Neutrophil (primary cell): Measurements from ENCODE around the gene LAMC1.

Source experiments
- H3K27ac ChIP-seq: fragments of 200-600 bp; sonication (generic); 2 replicates; pipeline ENCODE4 v1.5.1; 2016; ENCODE audit warnings: mild to moderate bottlenecking, moderate library complexity
- H3K27me3 ChIP-seq: fragments of 200-600 bp; sonication (generic); 2 replicates; pipeline ENCODE4 v1.6.0; 2016; ENCODE audit warnings: mild to moderate bottlenecking
- H3K36me3 ChIP-seq: fragments of 200-600 bp; sonication (generic); 2 replicates; pipeline ENCODE4 v1.5.1; 2017
- H3K4me1 ChIP-seq, 2 experiments: fragments of 200-600 bp in 1 of 2; sonication (generic) in 1 of 2; 1 replicate in 1 of 2; 2 replicates in 1 of 2; pipeline versions ENCODE4 v1.5.1 to v1.6.1; 2013 to 2016; ENCODE audit warnings: low read depth in 1 of 2, low read length in 1 of 2, mild to moderate bottlenecking in 1 of 2, moderate library complexity in 1 of 2; ENCODE audit not compliant: control insufficient read depth in 1 of 2, insufficient read depth in 1 of 2
- H3K4me3 ChIP-seq, 2 experiments: fragments of 200-600 bp in 1 of 2; sonication (generic) in 1 of 2; 1 replicate in 1 of 2; 2 replicates in 1 of 2; pipeline ENCODE4 v1.5.1; 2013 to 2016; ENCODE audit warnings: low read depth in 1 of 2, low read length in 1 of 2, mild to moderate bottlenecking in 1 of 2, moderate library complexity in 1 of 2
- H3K9me3 ChIP-seq: fragments of 200-600 bp; sonication (generic); 2 replicates; pipeline ENCODE4 v1.5.1; 2016
- CTCF ChIP-seq: fragments of 200-600 bp; sonication (generic); IDR thresholded peaks from 2 replicates; pipeline ENCODE4 v1.5.1; 2016; ENCODE audit warnings: antibody characterized with exemption

Gene LAMC1

GRCh38 chr1:183161391-183161790 lies 138.2 kb downstream of the LAMC1 start:
- TF ChIP-seq CTCF: no peak
- Histone ChIP-seq H3K36me3 (no peaks in the 10 kb centered on the region), H3K9me3 (no peaks in the 10 kb centered on the region), H3K4me3 (no peak overlapping the region), H3K27ac (no peak overlapping the region), H3K27me3 (peaks cover 3% of the 10 kb centered on the region), H3K4me1 (no peaks in the 10 kb centered on the region)

GRCh38 chr1:183163316-183163715 lies 140.1 kb downstream of the LAMC1 start:
- no peak overlapping the region for H3K4me3 ChIP-seq
- H3K36me3 ChIP-seq: no peaks in the 10 kb centered on the region
- no peak overlapping the region for H3K27ac ChIP-seq
- H3K4me1 ChIP-seq: no peaks in the 10 kb centered on the region
- H3K9me3 ChIP-seq: no peaks in the 10 kb centered on the region
- H3K27me3 ChIP-seq: no peaks in the 10 kb centered on the region
- no peak for TF ChIP-seq CTCF

- no peak overlapping the region for H3K27ac ChIP-seq
Observed at GRCh38 chr1:183164340-183164739, 141.1 kb downstream of the LAMC1 start.

GRCh38 chr1:183164963-183165362 lies 141.7 kb downstream of the LAMC1 start:
- Histone ChIP-seq H3K27me3 (no peaks in the 10 kb centered on the region), H3K4me3 (no peak overlapping the region), H3K4me1 (no peaks in the 10 kb centered on the region), H3K9me3 (no peaks in the 10 kb centered on the region), H3K36me3 (no peaks in the 10 kb centered on the region), H3K27ac (no peak overlapping the region)
- TF ChIP-seq CTCF: no peak

More at GRCh38 chr1:183164340-183164739, 141.1 kb downstream of the LAMC1 start:
- no peaks in the 10 kb centered on the region for H3K4me1 ChIP-seq
- H3K36me3 ChIP-seq: no peaks in the 10 kb centered on the region
- no peaks in the 10 kb centered on the region for H3K27me3 ChIP-seq
- no peak overlapping the region for H3K4me3 ChIP-seq
- TF ChIP-seq CTCF: no peak
- no peaks in the 10 kb centered on the region for H3K9me3 ChIP-seq

GRCh38 chr1:183165456-183165855 lies 142.2 kb downstream of the LAMC1 start:
- H3K9me3 ChIP-seq: no peaks in the 10 kb centered on the region
- TF ChIP-seq CTCF: no peak
- no peaks in the 10 kb centered on the region for H3K27me3 ChIP-seq
- no peaks in the 10 kb centered on the region for H3K4me1 ChIP-seq
- H3K27ac ChIP-seq: no peak overlapping the region
- H3K4me3 ChIP-seq: no peak overlapping the region
- H3K36me3 ChIP-seq: no peaks in the 10 kb centered on the region

- H3K27ac ChIP-seq: no peak overlapping the region
- no peaks in the 10 kb centered on the region for H3K9me3 ChIP-seq
- no peaks in the 10 kb centered on the region for H3K4me1 ChIP-seq
- H3K36me3 ChIP-seq: no peaks in the 10 kb centered on the region
- H3K4me3 ChIP-seq: no peak overlapping the region
- TF ChIP-seq CTCF: no peak
- H3K27me3 ChIP-seq: peaks cover 4% of the 10 kb centered on the region
Observed at GRCh38 chr1:183166454-183166853, 143.2 kb downstream of the LAMC1 start.
